Measurements from ENCODE around the gene ELMOD1. TPM values are rescaled to one million over a fixed set of nuclear protein-coding genes. Genes with fewer than 3 reads are reported as not detected.

ELMOD1 gene
- 1.6 TPM in 1 of 2 replicates, not detected in the other for total RNA-seq

DNA sequence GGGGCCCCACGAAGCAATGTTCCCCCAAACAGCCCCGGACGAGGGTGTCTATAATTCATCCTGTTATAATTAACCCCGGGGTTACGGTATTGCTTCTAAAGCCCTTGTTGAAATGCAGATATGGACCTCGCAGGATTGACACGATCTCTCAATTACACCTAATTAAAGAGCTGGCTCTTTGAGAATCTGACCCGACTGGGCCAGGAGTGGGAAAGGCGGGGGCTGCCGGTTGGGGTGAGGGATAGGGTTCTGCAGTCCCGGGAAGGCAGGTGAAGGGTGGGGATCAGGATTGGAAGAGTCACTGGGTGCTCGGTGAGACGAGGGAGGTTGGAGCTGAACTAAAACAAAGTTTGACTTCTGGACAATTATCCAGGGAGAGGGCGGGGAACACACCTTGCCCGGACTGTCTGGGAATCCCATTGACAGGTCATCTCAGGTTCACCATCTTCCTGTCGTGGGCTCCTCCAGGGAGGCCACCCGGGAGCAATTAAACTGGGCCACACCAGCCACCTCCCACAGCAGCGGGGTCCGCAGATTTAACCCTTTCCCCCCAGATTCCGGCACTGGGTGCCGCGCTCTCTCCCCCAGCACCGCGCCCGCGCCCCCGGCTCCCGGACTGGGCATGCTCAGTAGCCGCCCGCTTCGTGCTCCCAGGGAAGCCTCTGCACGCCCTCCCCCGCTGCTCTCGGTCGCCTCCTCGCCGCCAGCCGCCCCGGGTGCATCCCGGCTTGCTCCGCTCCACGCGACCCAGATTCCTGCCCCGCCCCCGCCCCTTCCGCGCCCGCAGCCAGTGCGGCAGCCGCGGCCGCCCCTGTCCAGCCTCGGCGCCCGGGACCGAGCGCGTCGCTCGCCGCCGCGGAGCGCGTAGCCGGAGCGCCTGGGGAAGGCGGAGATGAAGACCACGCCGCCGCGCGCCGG is at the start of gene ELMOD1:
Gene ELMOD1, plus strand, starts transcription at position 688 of the 918 bp plus-strand sequence. CDS start 27,043 bp downstream, outside the sequence.

DNA sequence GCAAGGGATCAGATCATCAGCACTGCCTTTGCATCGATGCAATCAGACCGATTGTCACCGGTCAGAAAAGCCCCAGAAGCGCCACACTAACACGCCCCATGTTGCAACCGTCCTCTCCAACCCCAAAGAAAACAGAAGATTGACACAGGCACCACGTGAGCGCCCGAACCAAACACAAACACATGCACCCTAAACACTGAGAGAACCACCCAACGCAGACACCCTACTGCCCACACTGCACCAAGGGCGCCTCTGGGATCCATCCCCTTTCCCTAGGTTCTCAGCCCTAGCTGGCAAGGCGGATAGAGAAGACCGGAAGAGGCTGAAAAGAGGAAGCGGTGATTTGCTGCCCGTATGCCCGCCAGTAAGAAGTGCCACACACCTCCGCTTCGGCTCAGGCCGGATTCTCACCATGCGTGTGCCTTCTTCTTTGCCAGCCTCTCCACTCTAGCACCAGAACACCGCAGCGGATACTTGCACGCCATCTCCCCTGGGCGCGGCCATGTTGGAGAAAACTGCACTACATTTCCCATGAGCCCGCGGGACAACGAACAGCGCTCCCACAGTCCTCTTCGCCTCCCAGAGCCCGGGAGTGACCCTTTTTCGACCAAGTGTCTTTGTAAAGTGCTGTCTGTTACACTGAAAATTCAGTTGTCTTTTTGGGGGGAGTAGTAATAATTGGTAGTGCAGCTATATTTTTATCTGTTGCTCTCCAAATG is 25.6 kb upstream of the ELMOD1 start, which contains the start of gene ALKBH8:
Gene ALKBH8, minus strand, starts transcription at position 517 of the 719 bp plus-strand sequence. CDS start 4,842 bp downstream, outside the sequence.

DNA sequence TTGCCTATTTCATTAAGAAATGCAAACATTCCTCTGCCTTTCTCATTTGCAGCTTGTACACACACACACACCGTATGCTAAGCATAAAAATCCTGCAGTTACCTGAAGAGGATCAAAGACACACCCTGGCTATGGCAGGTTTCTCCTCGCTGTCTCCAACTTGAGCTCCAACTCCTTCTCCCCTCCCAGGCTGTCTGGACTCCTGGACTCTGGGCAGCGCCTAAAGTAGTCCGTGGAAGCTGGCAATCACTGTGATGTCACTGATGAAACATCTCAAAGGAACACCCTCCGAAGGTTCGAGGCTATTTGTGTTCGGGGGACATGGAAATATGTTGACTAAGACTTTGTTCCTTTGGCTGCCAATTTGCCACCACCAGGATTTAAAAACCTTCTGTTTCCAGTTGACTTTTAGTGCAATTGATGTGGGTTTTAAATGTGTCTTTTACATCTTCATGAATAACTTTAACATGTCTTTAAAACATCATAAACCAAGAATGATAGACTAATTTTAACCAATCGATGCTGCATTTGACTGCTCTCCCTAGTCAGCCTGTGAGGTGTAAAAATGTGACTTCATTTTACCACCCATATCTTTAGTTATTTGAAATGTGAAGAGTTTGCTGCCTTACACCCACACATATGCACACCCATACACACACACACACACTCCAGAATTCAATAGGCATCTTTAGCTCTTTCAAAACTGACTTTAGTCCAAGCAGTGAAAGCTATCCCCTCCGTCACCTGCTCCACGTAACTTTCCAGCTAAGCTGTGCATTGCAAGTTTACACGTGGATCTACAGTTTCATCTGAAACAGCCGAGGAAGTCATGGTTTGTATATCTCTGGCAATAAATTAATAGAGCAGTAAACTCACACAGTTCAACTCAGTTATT is 121.2 kb downstream of the ELMOD1 start, which contains the start of gene SLN:
Gene SLN, minus strand, starts transcription at position 196 of the 895 bp plus-strand sequence.

Other genes starting within 250 kb of the ELMOD1 start
- 4.6 and 5.3 TPM in 2 replicates for gene CWF19L2, start 133.3 kb upstream of the ELMOD1 start, total RNA-seq
- gene ALKBH8, start 25.4 kb upstream of the ELMOD1 start, total RNA-seq: 3.7 and 6.5 TPM in 2 replicates
- gene SLN, start 120.9 kb downstream of the ELMOD1 start, total RNA-seq: 0.24 TPM in 1 of 2 replicates, not detected in the other

Data from epithelial cell of alveolus of lung (primary cell).